ENCODE data around the gene CABLES2. TPM values are rescaled to one million over a fixed set of nuclear protein-coding genes. Genes with fewer than 3 reads are reported as not detected.

Gene CABLES2
- total and polyA plus RNA-seq, 2 donors (not counting 3 experiments of a cell fraction or from before 2014, with no cell fraction given): 7.8 to 9.9 TPM

- H3K9ac ChIP-seq (replicated peaks; ENCODE audit: extremely low read depth, insufficient read depth, low read length): no peak overlapping the region
- H3K79me2 ChIP-seq (ENCODE audit: control insufficient read depth, insufficient read depth, low read length): peaks cover 16% of the 10 kb centered on the region
- no peak overlapping the region for H3K4me2 ChIP-seq (ENCODE audit: insufficient read depth, low read length)
- no peaks in the 10 kb centered on the region for H3K9me3 ChIP-seq (replicated peaks; ENCODE audit: control insufficient read depth, insufficient read depth, low read length)
- H2AFZ ChIP-seq (ENCODE audit: low read depth, low read length): no peak overlapping the region
- no peaks in the 10 kb centered on the region for H3K36me3 ChIP-seq (ENCODE audit: control insufficient read depth in 2 of 2, extremely low read depth in 1 of 2, insufficient read depth in 2 of 2, low read length in 2 of 2)
- peaks cover 23% of the 10 kb centered on the region for H3K4me1 ChIP-seq (ENCODE audit: control insufficient read depth, extremely low read depth, insufficient read depth, low read length)
- ChIA-PET CTCF (interaction anchor here (1.1 to 9.9 kb wide), 3 partner anchors 8 to 13 kb away, joined by 3 to 179 read pairs (median 50); no protein-coding TSS in a partner anchor), POLR2A (interaction anchor here (0.6 kb wide), 1 partner anchor 17 kb away, joined by 3 read pairs; the partner anchor contains the start of gene RPS21)
- no peak for FAIRE-seq
- DNase-seq (ENCODE audit: low read depth, low spot score): no peak
- no peak overlapping the region for H3K4me3 ChIP-seq (replicated peaks in 1 of 3; ENCODE audit: insufficient read depth in 1 of 3, low read depth in 1 of 3, low read length in 3 of 3)
- BruUV-seq (replicated peaks): no TSS peak
- H3K27me3 ChIP-seq (ENCODE audit: control insufficient read depth in 2 of 2, insufficient read depth in 2 of 2, low read length in 2 of 2): no peaks in the 10 kb centered on the region
- dilution Hi-C loops (cut with MboI; ENCODE audit: extremely low pct_ligation_motif_present, low sequenced_read_pairs): no loop called here
- no peak overlapping the region for H3K27ac ChIP-seq (ENCODE audit: insufficient read depth, low read depth, low read length)
- no peaks in the 10 kb centered on the region for H4K20me1 ChIP-seq (replicated peaks; ENCODE audit: control insufficient read depth, extremely low read depth, insufficient read depth, low read length)
- H3K9me1 ChIP-seq (replicated peaks; ENCODE audit: control insufficient read depth, extremely low read depth, insufficient read depth, low read length): no peaks in the 10 kb centered on the region
- intact Hi-C loops (cut with micrococcal nuclease): no loop called here
- TF ChIP-seq MYC (IDR thresholded peaks at IDR 0.05; ENCODE audit: low read depth, low read length): no peak
- TF ChIP-seq FOS (IDR thresholded peaks at IDR 0.05; ENCODE audit: borderline replicate concordance, insufficient read depth, low read length): no peak
- no peak for TF ChIP-seq JUN (IDR thresholded peaks at IDR 0.05; ENCODE audit: borderline replicate concordance, insufficient read depth, insufficient read length, low read depth)
- no peak for TF ChIP-seq POLR2AphosphoS5 (IDR thresholded peaks at IDR 0.05; ENCODE audit: insufficient read depth, low read depth, low read length)
- TF ChIP-seq MAX (IDR thresholded peaks at IDR 0.05; ENCODE audit: insufficient read depth, insufficient read length): no peak
Observed at GRCh38 chr20:62370115-62370806, 36.8 kb downstream of the CABLES2 start.

GRCh38 chr20:62369815-62370114 is 37.3 kb downstream of the CABLES2 start:
- CTCF ChIA-PET: interaction anchor here (2.3 to 9.9 kb wide), 5 partner anchors 9 to 67 kb away, joined by 8 to 179 read pairs (median 13); partner anchors contain the start of gene ADRM1
- BruUV-seq (replicated peaks): no TSS peak
- Histone ChIP-seq H3K4me1 (ENCODE audit: control insufficient read depth, extremely low read depth, insufficient read depth, low read length) (peaks cover 28% of the 10 kb centered on the region), H3K4me3 (replicated peaks in 1 of 3; ENCODE audit: insufficient read depth in 1 of 3, low read depth in 1 of 3, low read length in 3 of 3) (no peak overlapping the region), H3K9me1 (replicated peaks; ENCODE audit: control insufficient read depth, extremely low read depth, insufficient read depth, low read length) (no peaks in the 10 kb centered on the region), H4K20me1 (replicated peaks; ENCODE audit: control insufficient read depth, extremely low read depth, insufficient read depth, low read length) (no peaks in the 10 kb centered on the region), H3K9ac (replicated peaks; ENCODE audit: extremely low read depth, insufficient read depth, low read length) (no peak overlapping the region), H3K9me3 (replicated peaks; ENCODE audit: control insufficient read depth, insufficient read depth, low read length) (no peaks in the 10 kb centered on the region), H3K27me3 (ENCODE audit: control insufficient read depth in 2 of 2, insufficient read depth in 2 of 2, low read length in 2 of 2) (no peaks in the 10 kb centered on the region), H3K4me2 (ENCODE audit: insufficient read depth, low read length) (no peak overlapping the region), H2AFZ (ENCODE audit: low read depth, low read length) (no peak overlapping the region), H3K79me2 (ENCODE audit: control insufficient read depth, insufficient read depth, low read length) (peaks cover 21% of the 10 kb centered on the region), H3K27ac (ENCODE audit: insufficient read depth, low read depth, low read length) (no peak overlapping the region), H3K36me3 (ENCODE audit: control insufficient read depth in 2 of 2, extremely low read depth in 1 of 2, insufficient read depth in 2 of 2, low read length in 2 of 2) (no peaks in the 10 kb centered on the region)
- DNase-seq (ENCODE audit: low read depth, low spot score): no peak
- intact Hi-C loops (cut with micrococcal nuclease) (loop anchor here (1.0 kb wide), 2 partner anchors 11 to 12 kb away; no protein-coding TSS in a partner anchor), dilution Hi-C loops (cut with MboI; ENCODE audit: extremely low pct_ligation_motif_present, low sequenced_read_pairs) (no loop called here)
- POLR2A ChIA-PET: no interaction called here
- FAIRE-seq: no peak
- TF ChIP-seq EZH2 (IDR thresholded peaks at IDR 0.05; ENCODE audit: borderline replicate concordance, low read depth, low read length, severe bottlenecking) (no peak), GATA2 (IDR thresholded peaks at IDR 0.05; ENCODE audit: insufficient read depth, insufficient read length, low read depth, low read length) (no peak), MYC (IDR thresholded peaks at IDR 0.05; ENCODE audit: low read depth, low read length) (no peak), POLR2AphosphoS5 (IDR thresholded peaks at IDR 0.05; ENCODE audit: insufficient read depth, low read depth, low read length) (no peak), JUN (IDR thresholded peaks at IDR 0.05; ENCODE audit: borderline replicate concordance, insufficient read depth, insufficient read length, low read depth) (no peak), MAX (IDR thresholded peaks at IDR 0.05; ENCODE audit: insufficient read depth, insufficient read length) (no peak), CTCF (IDR thresholded peaks at IDR 0.05; ENCODE audit: extremely low read depth in 1 of 2, insufficient read depth in 1 of 2, low read depth in 1 of 2, low read length in 2 of 2) (no peak), POLR2A (IDR thresholded peaks at IDR 0.05; ENCODE audit: low read depth, low read length) (no peak), FOS (IDR thresholded peaks at IDR 0.05; ENCODE audit: borderline replicate concordance, insufficient read depth, low read length) (no peak)
